OCI-LY1 (cell line): ENCODE data around the gene IL21R.

ENCODE experiments used
- H2AFZ ChIP-seq: fragments of 200-600 bp; sonication (generic), shearing (Covaris generic); 2 replicates; pipeline ENCODE4 v1.6.0; 2014; ENCODE audit warnings: antibody characterized with exemption, mild to moderate bottlenecking, low read length
- H3F3A ChIP-seq: fragments of 200-600 bp; sonication (generic), shearing (Covaris generic); 2 replicates; pipeline ENCODE4 v1.6.0; 2014; ENCODE audit warnings: mild to moderate bottlenecking, antibody characterized with exemption, low read length, moderate library complexity; ENCODE audit not compliant: insufficient read depth
- H3K27ac ChIP-seq: fragments of 200-600 bp; sonication (generic); 2 replicates; pipeline ENCODE4 v1.5.1; 2014; ENCODE audit warnings: low read length, mixed run types, mild to moderate bottlenecking, low read depth; ENCODE audit not compliant: poor library complexity, severe bottlenecking
- H3K27me3 ChIP-seq: fragments of 200-600 bp; sonication (generic); 2 replicates; pipeline ENCODE4 v1.6.0; 2014; ENCODE audit warnings: antibody characterized with exemption, mild to moderate bottlenecking, low read length, moderate library complexity; ENCODE audit not compliant: insufficient read depth
- H3K36me3 ChIP-seq: fragments of 200-600 bp; sonication (generic); 2 replicates; pipeline ENCODE4 v1.6.1; 2014; ENCODE audit warnings: mild to moderate bottlenecking, antibody characterized with exemption, low read length, moderate library complexity, mixed read lengths; ENCODE audit not compliant: insufficient read depth
- H3K4me1 ChIP-seq: fragments of 200-600 bp; sonication (generic); 2 replicates; pipeline ENCODE4 v1.5.1; 2014; ENCODE audit warnings: mild to moderate bottlenecking, low read length, moderate library complexity; ENCODE audit not compliant: insufficient read depth, severe bottlenecking
- H3K4me2 ChIP-seq: fragments of 200-600 bp; sonication (generic), shearing (Covaris generic); 2 replicates; pipeline ENCODE4 v1.6.1; 2014; ENCODE audit warnings: low read length
- H3K4me3 ChIP-seq: fragments of 200-600 bp; sonication (generic); 2 replicates; pipeline ENCODE4 v1.5.1; 2014; ENCODE audit warnings: low read length, low read depth, mild to moderate bottlenecking, mixed read lengths; ENCODE audit not compliant: poor library complexity, severe bottlenecking
- H3K79me2 ChIP-seq: fragments of 200-600 bp; shearing (Covaris generic); 2 replicates; pipeline ENCODE4 v1.6.1; 2016; ENCODE audit warnings: mixed run types, low read length, mixed read lengths; ENCODE audit not compliant: insufficient read depth
- H3K9ac ChIP-seq: fragments of 200-600 bp; sonication (generic), shearing (Covaris generic); 2 replicates; pipeline ENCODE4 v1.6.1; 2014; ENCODE audit warnings: mild to moderate bottlenecking, low read length, mixed read lengths
- H3K9me2 ChIP-seq: fragments of 200-600 bp; sonication (generic), shearing (Covaris generic); 2 replicates; pipeline ENCODE4 v1.6.1; 2014; ENCODE audit warnings: low read depth, mild to moderate bottlenecking, low read length, mixed read lengths
- H3K9me3 ChIP-seq: fragments of 200-600 bp; shearing (Covaris generic); 2 replicates; pipeline ENCODE4 v1.6.1; 2014; ENCODE audit warnings: low read length, mixed read lengths
- H4K20me1 ChIP-seq: fragments of 200-600 bp; sonication (generic), shearing (Covaris generic); 2 replicates; pipeline ENCODE4 v1.6.0; 2016; ENCODE audit warnings: mild to moderate bottlenecking, low read length; ENCODE audit not compliant: insufficient read depth
- EZH2 ChIP-seq: fragments of 200-600 bp; sonication (generic), shearing (Covaris generic); IDR thresholded peaks from 2 replicates; pipeline ENCODE4 v1.8.0; 2017; ENCODE audit warnings: borderline replicate concordance, mixed run types, mild to moderate bottlenecking, antibody characterized with exemption, low read length, moderate library complexity, mixed read lengths
- TF ChIP-seq, protein P1 (sequence below): fragments of 200-600 bp; sonication (generic), shearing (Covaris generic); IDR thresholded peaks from 2 replicates; pipeline ENCODE4 v1.5.1; 2017; ENCODE audit warnings: mild to moderate bottlenecking, antibody characterized with exemption, low read length, moderate library complexity, mixed read lengths

Gene IL21R

DNA sequence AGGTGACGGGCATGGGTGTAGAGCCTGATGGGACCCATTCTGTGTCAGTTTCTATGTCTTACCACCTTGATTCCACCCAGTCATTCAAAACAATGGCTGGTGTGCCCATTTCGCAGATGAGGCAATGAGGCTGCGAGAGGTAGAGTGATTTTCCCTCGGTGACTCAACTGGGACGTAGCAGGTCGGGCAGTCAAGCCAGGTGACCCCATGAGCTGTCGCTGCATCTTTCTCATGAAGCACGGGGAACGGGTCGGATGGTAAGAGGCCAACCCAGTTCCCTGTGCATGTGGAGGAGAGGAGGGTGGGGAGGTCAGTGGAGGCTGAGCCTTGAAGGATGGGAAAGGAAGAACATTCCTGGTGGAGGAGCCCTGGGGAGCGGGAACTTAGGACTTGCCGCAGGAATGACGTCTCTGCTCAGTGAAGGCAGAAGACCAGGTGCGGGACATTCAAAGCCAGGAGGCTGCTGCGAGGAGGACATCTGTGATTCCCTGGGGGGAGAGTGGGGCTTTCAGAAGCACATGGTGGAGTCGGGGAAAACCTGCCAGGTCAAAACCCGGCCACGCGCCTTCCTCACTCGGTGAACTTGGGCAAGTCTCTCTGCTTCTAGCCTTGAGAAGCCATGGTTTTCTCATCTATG lies 1.1 kb downstream of the IL21R start:
- Histone ChIP-seq H3K4me1 (peaks cover 40% of the 10 kb centered on the region), H3K4me2 (peak overlapping the region; percentile 62), H3F3A (no peaks in the 10 kb centered on the region), H3K9ac (peak overlapping the region; percentile 36; the same call in 1 of the 2 replicates), H3K9me2 (no peaks in the 10 kb centered on the region), H3K9me3 (no peaks in the 10 kb centered on the region), H4K20me1 (no peaks in the 10 kb centered on the region), H3K79me2 (no peaks in the 10 kb centered on the region), H3K27me3 (peaks cover 6% of the 10 kb centered on the region), H3K36me3 (no peaks in the 10 kb centered on the region), H3K4me3 (peak overlapping the region; percentile 55), H3K27ac (peak overlapping the region; percentile 36), H2AFZ (no peak overlapping the region)
- TF ChIP-seq, protein P1, sequence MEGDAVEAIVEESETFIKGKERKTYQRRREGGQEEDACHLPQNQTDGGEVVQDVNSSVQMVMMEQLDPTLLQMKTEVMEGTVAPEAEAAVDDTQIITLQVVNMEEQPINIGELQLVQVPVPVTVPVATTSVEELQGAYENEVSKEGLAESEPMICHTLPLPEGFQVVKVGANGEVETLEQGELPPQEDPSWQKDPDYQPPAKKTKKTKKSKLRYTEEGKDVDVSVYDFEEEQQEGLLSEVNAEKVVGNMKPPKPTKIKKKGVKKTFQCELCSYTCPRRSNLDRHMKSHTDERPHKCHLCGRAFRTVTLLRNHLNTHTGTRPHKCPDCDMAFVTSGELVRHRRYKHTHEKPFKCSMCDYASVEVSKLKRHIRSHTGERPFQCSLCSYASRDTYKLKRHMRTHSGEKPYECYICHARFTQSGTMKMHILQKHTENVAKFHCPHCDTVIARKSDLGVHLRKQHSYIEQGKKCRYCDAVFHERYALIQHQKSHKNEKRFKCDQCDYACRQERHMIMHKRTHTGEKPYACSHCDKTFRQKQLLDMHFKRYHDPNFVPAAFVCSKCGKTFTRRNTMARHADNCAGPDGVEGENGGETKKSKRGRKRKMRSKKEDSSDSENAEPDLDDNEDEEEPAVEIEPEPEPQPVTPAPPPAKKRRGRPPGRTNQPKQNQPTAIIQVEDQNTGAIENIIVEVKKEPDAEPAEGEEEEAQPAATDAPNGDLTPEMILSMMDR: no peak
- TF ChIP-seq EZH2: no peak

DNA sequence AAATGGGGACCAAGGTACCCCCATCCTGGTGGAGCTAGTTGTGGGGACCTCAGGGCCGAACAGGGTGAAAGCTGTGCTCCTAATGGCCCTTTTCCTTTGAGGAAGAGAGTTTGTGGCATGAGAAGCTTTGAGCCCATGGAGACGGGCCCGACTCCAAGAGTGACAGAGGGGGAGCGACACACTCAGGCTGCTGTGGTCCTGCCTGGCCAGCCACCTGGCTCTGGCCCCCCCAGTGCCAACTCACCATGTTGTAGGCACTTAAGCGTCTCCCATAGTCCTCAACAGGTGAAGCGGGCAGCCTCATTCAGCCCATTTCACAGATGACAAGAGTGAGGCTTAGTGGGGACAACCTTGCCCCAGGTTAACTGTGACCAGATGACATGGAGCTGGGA lies 1.6 kb downstream of the IL21R start:
- no peaks in the 10 kb centered on the region for H3K79me2 ChIP-seq
- H3F3A ChIP-seq: no peaks in the 10 kb centered on the region
- H3K9me3 ChIP-seq: no peaks in the 10 kb centered on the region
- peak overlapping the region; percentile 62 for H3K4me2 ChIP-seq
- no peaks in the 10 kb centered on the region for H3K36me3 ChIP-seq
- TF ChIP-seq EZH2: no peak
- TF ChIP-seq, protein P1: no peak
- H3K9ac ChIP-seq: peak overlapping the region; percentile 36; the same call in 1 of the 2 replicates
- H3K4me3 ChIP-seq: peak overlapping the region; percentile 55
- no peaks in the 10 kb centered on the region for H3K9me2 ChIP-seq
- H3K27me3 ChIP-seq: peaks cover 6% of the 10 kb centered on the region
- H3K27ac ChIP-seq: peak overlapping the region; percentile 36
- H3K4me1 ChIP-seq: peaks cover 42% of the 10 kb centered on the region
- H4K20me1 ChIP-seq: no peaks in the 10 kb centered on the region
- H2AFZ ChIP-seq: no peak overlapping the region

DNA sequence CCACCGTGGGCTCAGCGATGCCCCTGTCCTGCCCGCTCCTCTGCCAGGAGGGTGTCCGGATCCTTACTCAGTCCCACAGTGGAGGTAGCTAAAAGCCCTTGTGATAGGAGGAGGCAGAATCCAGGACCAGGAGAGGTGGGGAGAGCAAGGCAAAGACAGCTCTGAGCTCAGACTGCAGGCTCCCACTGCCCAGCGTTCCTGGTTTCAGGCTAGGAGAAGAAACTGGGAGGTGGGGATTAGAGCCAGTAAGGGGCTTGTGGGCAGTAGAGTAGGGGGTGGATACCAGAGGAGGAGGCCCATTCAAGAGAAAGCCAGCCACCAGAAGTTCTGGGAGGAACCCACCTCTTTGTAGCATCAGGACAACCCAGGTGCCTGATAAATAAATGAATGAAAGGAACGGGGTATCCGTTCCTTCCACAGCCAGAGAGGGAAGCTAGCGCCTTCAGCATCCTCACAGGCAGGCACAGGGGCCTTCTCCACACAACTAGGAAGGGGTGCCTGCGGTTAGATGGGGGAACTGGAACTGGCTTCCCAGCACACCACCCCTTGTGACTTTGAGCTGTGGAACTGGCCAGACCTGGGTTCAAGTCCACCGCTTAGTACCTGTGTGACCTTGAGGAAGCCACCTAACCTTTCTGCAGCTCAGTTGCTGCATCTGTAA lies 2.3 kb downstream of the IL21R start:
- Histone ChIP-seq H2AFZ (no peak overlapping the region), H3K27me3 (peaks cover 5% of the 10 kb centered on the region), H3K4me3 (peak overlapping the region; percentile 55), H3K27ac (no peak overlapping the region), H3K36me3 (no peaks in the 10 kb centered on the region; the same call in 1 of the 2 replicates), H3K9me3 (no peaks in the 10 kb centered on the region), H3K9ac (peak overlapping the region; percentile 3; the same call in 1 of the 2 replicates), H3K4me2 (peak overlapping the region; percentile 62), H4K20me1 (no peaks in the 10 kb centered on the region), H3K9me2 (no peaks in the 10 kb centered on the region), H3F3A (no peaks in the 10 kb centered on the region), H3K79me2 (no peaks in the 10 kb centered on the region), H3K4me1 (peaks cover 35% of the 10 kb centered on the region)
- no peak for TF ChIP-seq EZH2
- TF ChIP-seq, protein P1: no peak
